ENCODE data around the gene REL.
"Not testable (repeated sequence)": the region's sequence is repeated elsewhere in the genome, so short reads cannot be mapped to it uniquely, and the experiment has no call there.

REL gene

DNA sequence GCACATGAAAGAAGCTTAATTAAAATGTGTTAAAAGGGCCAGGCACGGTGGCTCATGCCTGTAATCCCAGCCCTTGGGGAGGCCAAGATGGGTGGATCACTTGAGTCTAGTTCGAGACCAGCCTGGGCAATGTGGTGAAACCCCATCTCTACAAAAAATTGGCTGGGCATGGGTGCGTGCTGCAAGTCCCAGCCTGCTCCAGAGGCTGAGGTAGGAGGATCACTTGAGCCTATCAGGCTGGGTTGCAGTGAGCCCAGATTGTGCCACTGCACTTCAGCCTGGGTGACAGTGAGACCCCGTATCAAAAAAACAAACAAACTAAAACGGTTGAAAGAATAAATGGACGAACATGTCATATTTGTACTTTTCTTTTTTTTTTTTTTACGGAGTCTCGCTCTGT, 26.0 kb downstream of the REL start:
- H3K4me3 ChIP-seq (ENCODE audit: low read length) = no peak overlapping the region
- no peak for DNase-seq (ENCODE audit: low read depth)
- TF ChIP-seq, protein P1, sequence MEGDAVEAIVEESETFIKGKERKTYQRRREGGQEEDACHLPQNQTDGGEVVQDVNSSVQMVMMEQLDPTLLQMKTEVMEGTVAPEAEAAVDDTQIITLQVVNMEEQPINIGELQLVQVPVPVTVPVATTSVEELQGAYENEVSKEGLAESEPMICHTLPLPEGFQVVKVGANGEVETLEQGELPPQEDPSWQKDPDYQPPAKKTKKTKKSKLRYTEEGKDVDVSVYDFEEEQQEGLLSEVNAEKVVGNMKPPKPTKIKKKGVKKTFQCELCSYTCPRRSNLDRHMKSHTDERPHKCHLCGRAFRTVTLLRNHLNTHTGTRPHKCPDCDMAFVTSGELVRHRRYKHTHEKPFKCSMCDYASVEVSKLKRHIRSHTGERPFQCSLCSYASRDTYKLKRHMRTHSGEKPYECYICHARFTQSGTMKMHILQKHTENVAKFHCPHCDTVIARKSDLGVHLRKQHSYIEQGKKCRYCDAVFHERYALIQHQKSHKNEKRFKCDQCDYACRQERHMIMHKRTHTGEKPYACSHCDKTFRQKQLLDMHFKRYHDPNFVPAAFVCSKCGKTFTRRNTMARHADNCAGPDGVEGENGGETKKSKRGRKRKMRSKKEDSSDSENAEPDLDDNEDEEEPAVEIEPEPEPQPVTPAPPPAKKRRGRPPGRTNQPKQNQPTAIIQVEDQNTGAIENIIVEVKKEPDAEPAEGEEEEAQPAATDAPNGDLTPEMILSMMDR (conservative IDR thresholded peaks at IDR 0.05; ENCODE audit: low read length) = no peak

DNA sequence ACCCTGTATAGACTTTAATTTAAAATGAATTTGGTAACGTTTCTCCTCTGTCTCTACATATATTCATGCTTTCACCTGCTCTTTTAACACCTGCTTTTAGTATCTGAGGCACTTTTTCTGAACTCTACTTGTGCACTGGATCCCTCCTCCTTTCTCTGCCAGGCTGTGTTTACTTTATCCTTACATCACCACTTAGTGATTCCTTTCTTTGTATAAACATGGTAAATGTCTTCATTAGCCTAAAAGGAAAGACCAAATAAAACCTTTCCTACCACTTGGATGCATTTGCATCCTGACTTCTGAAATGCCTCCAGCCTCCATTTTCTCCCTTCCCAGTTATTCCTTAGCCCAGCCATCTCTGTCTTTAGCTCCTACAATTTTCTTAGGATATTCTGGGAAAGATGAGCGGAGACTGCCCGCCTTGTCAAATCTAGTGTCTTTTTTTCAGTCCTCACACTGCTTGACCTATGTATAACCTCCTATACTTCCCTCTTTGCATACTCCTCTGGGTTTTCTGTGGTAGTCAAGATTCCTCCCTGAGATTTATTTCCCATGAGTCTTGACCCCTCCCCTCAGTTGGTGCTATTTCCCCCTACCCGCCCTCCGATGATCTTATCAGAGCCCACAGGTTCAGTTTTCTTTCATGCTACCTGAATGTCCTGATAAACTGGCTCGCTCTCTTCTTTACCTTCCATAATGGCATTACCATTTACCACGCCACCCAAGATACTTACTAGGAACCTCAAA, 44.8 kb downstream of the REL start:
- peak; percentile 7 for DNase-seq (ENCODE audit: low read depth)
- TF ChIP-seq, protein P1 (conservative IDR thresholded peaks at IDR 0.05; ENCODE audit: low read length) = no peak
- H3K4me3 ChIP-seq (ENCODE audit: low read length) = no peak overlapping the region

DNA sequence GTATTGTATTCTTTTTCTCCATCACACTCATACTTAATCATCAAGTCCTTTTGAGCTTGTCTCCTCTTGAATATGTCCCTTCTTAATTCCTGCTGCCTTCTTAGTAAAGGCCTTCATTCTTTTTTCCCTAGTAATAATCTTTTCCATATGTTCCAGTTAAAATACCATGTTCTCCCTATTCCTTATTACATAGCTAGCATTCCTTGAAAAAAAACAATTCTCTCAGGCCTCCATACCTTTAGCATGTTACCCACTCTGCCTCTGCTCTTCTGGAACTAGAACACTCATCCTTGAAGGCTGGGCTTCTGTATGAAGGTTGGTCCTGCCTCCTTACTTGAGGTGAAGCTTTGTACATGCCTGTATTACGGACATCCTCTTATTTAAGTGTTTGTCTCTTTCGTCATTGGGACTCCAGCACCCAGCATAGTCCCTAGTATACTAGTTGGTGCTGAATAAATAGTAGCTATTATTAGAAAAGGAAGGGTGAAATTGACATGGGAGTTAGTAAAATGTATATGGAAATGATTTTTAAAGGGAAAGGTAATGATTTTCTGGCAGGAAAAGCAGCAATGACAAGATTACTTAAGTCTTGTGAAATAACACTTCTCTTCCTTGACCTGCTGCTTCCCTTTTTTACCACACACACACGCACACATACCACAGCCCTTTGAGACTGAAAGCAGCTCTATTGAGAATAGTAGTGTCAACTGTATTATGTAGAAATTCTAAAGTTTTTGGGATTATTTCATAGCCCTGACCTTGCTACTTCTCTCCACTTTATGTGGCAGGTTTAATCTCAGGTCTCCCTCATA, 45.6 kb downstream of the REL start:
- TF ChIP-seq, protein P1 (conservative IDR thresholded peaks at IDR 0.05; ENCODE audit: low read length) = no peak
- no peak overlapping the region for H3K4me3 ChIP-seq (ENCODE audit: low read length)
- DNase-seq (ENCODE audit: low read depth) = peak; percentile 87

DNA sequence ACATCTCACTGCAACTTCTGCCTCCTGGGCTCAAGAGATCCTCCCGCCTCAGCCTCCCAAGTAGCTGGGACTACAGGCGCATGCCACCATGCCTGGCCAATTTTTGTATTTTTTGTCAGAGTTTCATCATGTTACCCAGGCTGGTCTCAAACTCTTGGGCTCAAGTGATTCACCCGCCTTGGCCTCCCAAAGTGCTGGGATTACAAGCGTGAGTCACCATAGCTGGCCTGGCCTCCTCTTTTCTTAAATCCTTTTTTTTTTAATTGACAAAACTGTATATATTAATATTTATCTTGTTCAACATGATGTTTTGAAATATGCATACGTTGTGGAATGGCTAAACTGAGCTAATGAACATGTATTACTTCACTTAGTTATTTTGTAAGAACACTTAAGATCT, 50.7 kb downstream of the REL start:
- H3K4me3 ChIP-seq (ENCODE audit: low read length); DNase-seq (ENCODE audit: low read depth): not testable (repeated sequence)

DNA sequence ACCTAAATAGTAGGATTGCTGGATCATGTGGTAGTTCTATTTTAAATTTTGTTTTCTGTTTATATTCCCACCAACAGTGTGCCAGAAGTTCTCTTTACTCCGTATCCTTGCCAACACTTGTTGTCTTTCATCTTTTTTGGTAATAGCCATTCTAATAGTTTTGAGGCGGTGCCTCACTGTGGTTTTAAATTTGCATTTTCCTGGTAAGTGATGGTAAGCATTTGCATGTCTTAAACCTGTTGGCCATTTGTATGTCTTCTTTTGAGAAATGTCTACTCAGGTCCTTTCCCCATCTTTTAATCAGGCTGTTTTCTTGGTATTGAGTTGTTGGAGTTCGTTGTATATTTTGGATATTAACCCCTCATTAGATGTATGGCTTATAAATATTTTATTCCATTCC, 51.6 kb downstream of the REL start:
- TF ChIP-seq, protein P1 (conservative IDR thresholded peaks at IDR 0.05; ENCODE audit: low read length) = no peak
- H3K4me3 ChIP-seq (ENCODE audit: low read length) = no peak overlapping the region
- no peak for DNase-seq (ENCODE audit: low read depth)

DNA sequence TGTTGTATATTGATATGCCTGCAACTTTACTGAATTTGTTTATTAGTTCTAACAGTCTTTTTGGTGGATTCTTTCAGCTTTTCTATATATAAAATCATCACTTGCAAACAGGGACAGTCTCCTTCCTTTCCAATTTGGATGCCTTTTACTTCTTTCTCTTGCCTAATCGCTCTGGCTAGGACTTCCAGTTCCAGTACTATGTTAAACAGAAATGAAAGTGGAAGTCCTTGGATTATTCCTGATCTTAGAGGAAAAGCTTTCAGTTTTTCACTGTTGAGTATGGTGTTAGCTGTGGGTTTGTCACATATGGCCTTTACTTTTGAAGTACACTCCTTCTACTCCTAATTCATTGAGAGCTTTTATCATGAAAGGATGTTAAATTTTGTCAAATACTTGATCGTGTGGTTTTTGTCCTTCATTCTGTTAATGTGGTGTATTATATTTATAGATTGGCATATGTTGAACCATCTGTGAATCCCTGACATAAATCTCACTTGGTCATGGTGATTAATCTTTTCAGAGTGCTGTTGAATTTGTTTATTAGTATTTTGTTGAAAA, 52.9 kb downstream of the REL start:
- TF ChIP-seq, protein P1 (conservative IDR thresholded peaks at IDR 0.05; ENCODE audit: low read length) = no peak
- no peak for DNase-seq (ENCODE audit: low read depth)
- H3K4me3 ChIP-seq (ENCODE audit: low read length) = no peak overlapping the region

DNA sequence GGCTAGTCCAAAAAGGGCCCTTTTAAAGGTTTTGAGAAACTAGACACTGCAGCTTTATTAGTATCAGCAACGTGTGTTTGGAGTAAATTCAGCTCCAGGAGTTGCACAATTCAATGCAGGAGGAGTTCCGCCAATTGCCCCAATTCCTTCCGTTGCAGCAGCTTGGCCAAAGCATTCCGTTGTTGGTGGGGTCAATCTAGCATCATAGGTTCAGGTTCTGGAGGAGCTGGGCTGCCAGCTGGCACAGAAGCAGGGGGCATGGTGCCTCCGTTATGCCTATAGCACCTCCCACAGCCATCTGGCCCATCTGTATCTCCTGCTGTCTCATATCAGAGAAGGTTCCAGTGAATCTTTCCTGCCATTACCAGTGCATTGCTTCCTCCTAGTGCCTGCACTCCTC, 55.4 kb downstream of the REL start:
- no peak overlapping the region for H3K4me3 ChIP-seq (ENCODE audit: low read length)
- DNase-seq (ENCODE audit: low read depth) = no peak
- TF ChIP-seq, protein P1 (conservative IDR thresholded peaks at IDR 0.05; ENCODE audit: low read length) = no peak
